Hepatocyte (in vitro differentiated cells): ENCODE measurements around the gene HOXD13. TPM values are rescaled to one million over a fixed set of nuclear protein-coding genes. Genes with fewer than 3 reads are reported as not detected.

Experiments used
- DNase-seq: peaks from one replicate; pipeline ENCODE4 v3.0.0-alpha.2; 2016; ENCODE audit warnings: low spot score
- H2AFZ ChIP-seq: fragments of 200-600 bp; sonication (generic); 2 replicates; pipeline ENCODE4 v1.6.0; 2016; ENCODE audit warnings: antibody characterized with exemption, mild to moderate bottlenecking
- H3K27ac ChIP-seq: fragments of 200-600 bp; sonication (generic); 2 replicates; pipeline ENCODE4 v1.5.1; 2016; ENCODE audit warnings: mild to moderate bottlenecking
- H3K27me3 ChIP-seq: fragments of 200-600 bp; sonication (generic); 2 replicates; pipeline ENCODE4 v1.6.1; 2016
- H3K36me3 ChIP-seq: fragments of 200-600 bp; sonication (generic); replicated peaks from 2 replicates; pipeline ENCODE4 v1.5.1; 2016; ENCODE audit warnings: low read depth; ENCODE audit not compliant: insufficient read depth
- H3K4me1 ChIP-seq: fragments of 200-600 bp; sonication (generic); 2 replicates; pipeline ENCODE4 v1.5.1; 2016; ENCODE audit warnings: mild to moderate bottlenecking, moderate library complexity; ENCODE audit not compliant: insufficient read depth
- H3K4me2 ChIP-seq: fragments of 200-600 bp; sonication (generic); 2 replicates; pipeline ENCODE4 v1.6.0; 2016
- H3K4me3 ChIP-seq: fragments of 200-600 bp; sonication (generic); 2 replicates; pipeline ENCODE4 v1.5.1; 2016; ENCODE audit warnings: mild to moderate bottlenecking
- H3K79me2 ChIP-seq: fragments of 200-600 bp; sonication (generic); 2 replicates; pipeline ENCODE4 v1.6.0; 2017; ENCODE audit warnings: mild to moderate bottlenecking
- H3K9me2 ChIP-seq: fragments of 200-600 bp; sonication (generic); replicated peaks from 2 replicates; pipeline ENCODE4 v1.6.0; 2017; ENCODE audit warnings: mild to moderate bottlenecking; ENCODE audit not compliant: insufficient read depth
- H3K9me3 ChIP-seq: fragments of 200-600 bp; sonication (generic); 2 replicates; pipeline ENCODE4 v1.5.1; 2016; ENCODE audit warnings: low read depth, mild to moderate bottlenecking
- H4K20me1 ChIP-seq: fragments of 200-600 bp; sonication (generic); 2 replicates; pipeline ENCODE4 v1.6.0; 2016; ENCODE audit warnings: mild to moderate bottlenecking; ENCODE audit not compliant: insufficient read depth, poor library complexity, severe bottlenecking
- CTCF ChIP-seq: fragments of 200-600 bp; sonication (generic); IDR thresholded peaks from 2 replicates; pipeline ENCODE4 v1.5.1; 2016; ENCODE audit warnings: antibody characterized with exemption, mild to moderate bottlenecking; ENCODE audit not compliant: poor library complexity
- EZH2 ChIP-seq: fragments of 200-600 bp; sonication (generic); IDR thresholded peaks from 2 replicates; pipeline ENCODE4 v1.6.1; 2016; ENCODE audit warnings: antibody characterized with exemption, mild to moderate bottlenecking, borderline replicate concordance
- EZH2phosphoT487 ChIP-seq: fragments of 200-600 bp; sonication (generic); IDR thresholded peaks from one replicate; pipeline ENCODE4 v1.6.1; 2018; ENCODE audit warnings: antibody characterized with exemption, mild to moderate bottlenecking, low read depth, moderate library complexity; ENCODE audit not compliant: unreplicated experiment, severe bottlenecking
- WGBS: methylation state at CpG from one replicate; pipeline ENCODE4 v1.1.6; 2016; ENCODE audit warnings: low lambda C conversion rate; ENCODE audit errors: missing lambda C conversion rate; 5-methylcytosine and 5-hydroxymethylcytosine counted together
- polyA plus RNA-seq: library from polyadenylated mRNA; unstranded; fragments of >200 nt; fragmentation: Nextera tagmentation; extraction: Ambion mirVana; gene quantifications from 2 replicates; pipeline ENCODE4 v1.2.1, GENCODE V29; 2016
- total RNA-seq: library from RNA; depleted of rRNA; stranded (reverse); fragments of >200 nt; gene quantifications from 2 replicates; pipeline ENCODE4 v1.2.3, GENCODE V29; 2014

The HOXD13 gene
- total and polyA plus RNA-seq, 2 experiments from 2014 or later = 24.7 to 37.2 TPM

GRCh38 chr2:176110415-176111308, 18.1 kb downstream of the HOXD13 start:
- TF ChIP-seq EZH2phosphoT487 (no peak), CTCF (no peak), EZH2 (no peak)
- WGBS = 36% methylated on average over 7 of the region's 7 CpGs
- peaks cover 69% of the 10 kb centered on the region for H3K79me2 ChIP-seq
- no peak overlapping the region for H3K27ac ChIP-seq
- peaks cover 94% of the 10 kb centered on the region for H3K27me3 ChIP-seq
- peaks cover 3% of the 10 kb centered on the region for H3K9me3 ChIP-seq
- H4K20me1 ChIP-seq = peaks cover 53% of the 10 kb centered on the region
- H3K9me2 ChIP-seq = no peaks in the 10 kb centered on the region
- no peaks in the 10 kb centered on the region for H3K4me1 ChIP-seq
- DNase-seq = no peak
- H3K4me2 ChIP-seq = peak overlapping the region; percentile 73
- H3K36me3 ChIP-seq = no peaks in the 10 kb centered on the region
- H3K4me3 ChIP-seq = no peak overlapping the region
- H2AFZ ChIP-seq = no peak overlapping the region

GRCh38 chr2:176111309-176111663, 18.8 kb downstream of the HOXD13 start:
- H3K9me2 ChIP-seq = no peaks in the 10 kb centered on the region
- H4K20me1 ChIP-seq = peaks cover 58% of the 10 kb centered on the region
- H2AFZ ChIP-seq = no peak overlapping the region
- H3K27ac ChIP-seq = no peak overlapping the region
- peaks cover 94% of the 10 kb centered on the region for H3K27me3 ChIP-seq
- DNase-seq = peak; percentile 76
- H3K9me3 ChIP-seq = peaks cover 3% of the 10 kb centered on the region
- H3K4me1 ChIP-seq = no peaks in the 10 kb centered on the region
- 9% methylated on average over 16 of the region's 16 CpGs for WGBS
- no peaks in the 10 kb centered on the region for H3K36me3 ChIP-seq
- H3K79me2 ChIP-seq = peaks cover 69% of the 10 kb centered on the region
- TF ChIP-seq EZH2phosphoT487 (no peak), CTCF (peak; percentile 82), EZH2 (peak; percentile 81)
- H3K4me2 ChIP-seq = peak overlapping the region; percentile 73
- no peak overlapping the region for H3K4me3 ChIP-seq

GRCh38 chr2:176111846-176112374, 19.4 kb downstream of the HOXD13 start:
- peaks cover 3% of the 10 kb centered on the region for H3K9me3 ChIP-seq
- no peak overlapping the region for H2AFZ ChIP-seq
- peaks cover 63% of the 10 kb centered on the region for H4K20me1 ChIP-seq
- H3K27me3 ChIP-seq = peaks cover 94% of the 10 kb centered on the region
- TF ChIP-seq EZH2phosphoT487 = no peak
- TF ChIP-seq EZH2 = no peak
- TF ChIP-seq CTCF = no peak
- H3K27ac ChIP-seq = no peak overlapping the region
- H3K4me2 ChIP-seq = peak overlapping the region; percentile 73
- H3K36me3 ChIP-seq = no peaks in the 10 kb centered on the region
- DNase-seq = no peak
- H3K4me3 ChIP-seq = no peak overlapping the region
- H3K9me2 ChIP-seq = no peaks in the 10 kb centered on the region
- H3K79me2 ChIP-seq = peaks cover 66% of the 10 kb centered on the region
- H3K4me1 ChIP-seq = no peaks in the 10 kb centered on the region
- 16% methylated on average over 29 of the region's 29 CpGs for WGBS
